Panc1 (cell line): ENCODE results near the gene SNTB2. TPM values are rescaled to one million over a fixed set of nuclear protein-coding genes. Genes with fewer than 3 reads are reported as not detected.

Source experiments
- ATAC-seq: fragments of 200-7000 bp; cut with Tn5 transposase; 2 replicates; pipeline ENCODE4 v1.9.1; 2020; ENCODE audit warnings: mild to moderate bottlenecking, moderate library complexity
- BruUV-seq: library from RNA; stranded (reverse); fragments of 400-500 nt; replicated peaks from 2 replicates; lab custom pipeline; 2021; lab: Mats Ljungman, UMichigan
- CTCF ChIA-PET: fragments of 300-600 bp; sonication (Branson Sonifier 250); formaldehyde crosslinking; loops from one replicate; lab custom pipeline; 2022; ENCODE audit warnings: antibody characterized with exemption; lab: Charles Lee
- POLR2A ChIA-PET: fragments of 300-600 bp; sonication (Branson Sonifier 250); formaldehyde crosslinking; loops from one replicate; lab custom pipeline; 2022; ENCODE audit warnings: antibody characterized with exemption; lab: Charles Lee
- DNase-seq: peaks from one replicate; pipeline ENCODE4 v3.0.0-alpha.2; 2010; ENCODE audit warnings: low read depth, low spot score
- H3K27ac ChIP-seq: 2 replicates; pipeline ENCODE4 v1.5.1; 2011; ENCODE audit warnings: mild to moderate bottlenecking, low read length, inconsistent platforms
- H3K27me3 ChIP-seq: fragments of 200-500 bp; sonication (Bioruptor generic); 2 replicates; pipeline ENCODE4 v1.6.0; 2014; ENCODE audit warnings: low read length, inconsistent platforms; ENCODE audit not compliant: control insufficient read depth, insufficient read depth
- H3K36me3 ChIP-seq: fragments of 200-500 bp; sonication (Bioruptor generic); 2 replicates; pipeline ENCODE4 v1.5.1; 2014; ENCODE audit warnings: inconsistent platforms, mild to moderate bottlenecking, low read length, moderate library complexity; ENCODE audit not compliant: control insufficient read depth, insufficient read depth
- H3K4me1 ChIP-seq: 2 replicates; pipeline ENCODE4 v1.5.1; 2011; ENCODE audit warnings: inconsistent platforms, mild to moderate bottlenecking, low read length, moderate library complexity; ENCODE audit not compliant: control insufficient read depth, insufficient read depth
- H3K4me3 ChIP-seq, 2 experiments: 2 replicates each; pipeline ENCODE4 v1.5.1; 2011 to 2012; ENCODE audit warnings: low read depth in 2 of 2, low read length in 2 of 2, mild to moderate bottlenecking in 2 of 2, inconsistent platforms in 1 of 2, moderate library complexity in 1 of 2
- H3K9me3 ChIP-seq: fragments of 200-500 bp; sonication (Bioruptor generic); 2 replicates; pipeline ENCODE4 v1.5.1; 2014; ENCODE audit warnings: low read depth, mild to moderate bottlenecking, inconsistent platforms, low read length, moderate library complexity; ENCODE audit not compliant: control insufficient read depth, insufficient read depth
- CTCF ChIP-seq: fragments of 450-650 bp; IDR thresholded peaks from 2 replicates; pipeline ENCODE4 v1.5.1; 2017; ENCODE audit warnings: mild to moderate bottlenecking
- POLR2AphosphoS5 ChIP-seq: IDR thresholded peaks from 2 replicates; pipeline ENCODE4 v1.6.1; 2012; ENCODE audit warnings: mild to moderate bottlenecking, low read depth, low read length, moderate library complexity
- REST ChIP-seq, 2 experiments: IDR thresholded peaks; 2 replicates each; pipeline ENCODE4 v1.6.1; 2011 to 2012; ENCODE audit warnings: low read depth in 2 of 2, control low read depth in 1 of 2, low read length in 1 of 2, mild to moderate bottlenecking in 1 of 2, moderate library complexity in 1 of 2; ENCODE audit not compliant: insufficient read depth in 1 of 2
- SIN3A ChIP-seq: IDR thresholded peaks from 2 replicates; pipeline ENCODE4 v1.6.1; 2012; ENCODE audit warnings: low read depth, mild to moderate bottlenecking, low read length, moderate library complexity, borderline replicate concordance; ENCODE audit not compliant: insufficient read depth
- TCF7L2 ChIP-seq: IDR thresholded peaks from 2 replicates; pipeline ENCODE4 v1.6.1; 2011; ENCODE audit warnings: mild to moderate bottlenecking, low read depth, low read length, inconsistent platforms
- in situ Hi-C: cut with HindIII; loops from 2 replicates; pipeline ENCODE4 v1.10.0; 2016; ENCODE audit warnings: low sequenced_read_pairs, low pct_unique_long_range_greater_than_20kb
- intact Hi-C: fragments of 100-400 bp; cut with micrococcal nuclease; formaldehyde crosslinking; loops from one replicate; pipeline ENCODE4 v1.10.0; 2022; ENCODE audit not compliant: unreplicated experiment
- total RNA-seq: library from RNA; stranded (reverse); gene quantifications from one replicate; pipeline ENCODE4 v1.2.1, GENCODE V29; 2021; ENCODE audit not compliant: unreplicated experiment

Gene SNTB2
- total RNA-seq, 1 experiment from 2014 or later, result 40.8 TPM

- no TSS peak for BruUV-seq
- H3K9me3 ChIP-seq, result no peaks in the 10 kb centered on the region
- no peak overlapping the region for H3K27ac ChIP-seq
- no peaks in the 10 kb centered on the region for H3K27me3 ChIP-seq
- peaks cover 4% of the 10 kb centered on the region for H3K36me3 ChIP-seq
- ATAC-seq (no peak), DNase-seq (no peak)
- intact Hi-C loops, result no loop called here
- TF ChIP-seq TCF7L2 (no peak), SIN3A (no peak), CTCF (no peak), REST (IDR thresholded peaks at IDR 0.05; ENCODE audit: insufficient read depth in 1 of 2, low read depth in 2 of 2, low read length in 1 of 2) (no peak), POLR2AphosphoS5 (no peak)
- H3K4me3 ChIP-seq, result no peak overlapping the region
- ChIA-PET CTCF (no interaction called here), POLR2A (no interaction called here)
- no peaks in the 10 kb centered on the region for H3K4me1 ChIP-seq
- in situ Hi-C loops, result no loop called here
Measured at GRCh38 chr16:69316595-69317034, 129.7 kb downstream of the SNTB2 start.

- Histone ChIP-seq H3K4me3 (no peak overlapping the region), H3K27me3 (no peaks in the 10 kb centered on the region), H3K36me3 (no peaks in the 10 kb centered on the region; the same call in none of the 2 replicates), H3K4me1 (no peaks in the 10 kb centered on the region), H3K9me3 (no peaks in the 10 kb centered on the region), H3K27ac (no peak overlapping the region)
- no TSS peak for BruUV-seq
- no peak for ATAC-seq
- DNase-seq, result no peak
- TF ChIP-seq CTCF (no peak), REST (IDR thresholded peaks at IDR 0.05; ENCODE audit: insufficient read depth in 1 of 2, low read depth in 2 of 2, low read length in 1 of 2) (no peak)
- in situ Hi-C loops (no loop called here), intact Hi-C loops (no loop called here)
- CTCF ChIA-PET, result interaction anchor here (0.5 kb wide), 1 partner anchor 205 kb away, joined by 3 read pairs; no protein-coding TSS in a partner anchor
- POLR2A ChIA-PET, result no interaction called here
Measured at GRCh38 chr16:69318177-69318910, 131.4 kb downstream of the SNTB2 start.
